HG03025 (cell line): ENCODE data around the gene VSIG2.
"Not testable (repeated sequence)": the region's sequence is repeated elsewhere in the genome, so short reads cannot be mapped to it uniquely, and the experiment has no call there.

Source experiments
- ATAC-seq: cut with Tn5 transposase; IDR thresholded peaks from one replicate; pipeline ENCODE4 v1.9.1; 2021; ENCODE audit warnings: mild to moderate bottlenecking, moderate library complexity; ENCODE audit not compliant: unreplicated experiment, low FRiP score

The VSIG2 gene

GRCh38 chr11:124751741-124752470, at the start of gene VSIG2:
Gene VSIG2 (minus strand): TSS chr11:124752255. CDS start chr11:124752137, 118 bp downstream.
- no peak for ATAC-seq

- ATAC-seq = no peak
Measured at GRCh38 chr11:124801014-124801413, 49.0 kb upstream of the VSIG2 start.

- ATAC-seq = peak; percentile 93
Measured at GRCh38 chr11:124800226-124800929, 48.3 kb upstream of the VSIG2 start, which contains the start of gene MSANTD2. Gene MSANTD2 (minus strand): TSS chr11:124800406. CDS start chr11:124800380, 26 bp downstream.

GRCh38 chr11:124799348-124800225, 47.5 kb upstream of the VSIG2 start:
- peak; percentile 39 for ATAC-seq

GRCh38 chr11:124798991-124799347, 46.9 kb upstream of the VSIG2 start:
- no peak for ATAC-seq

GRCh38 chr11:124796312-124796711, 44.3 kb upstream of the VSIG2 start:
- no peak for ATAC-seq

- no peak for ATAC-seq
Measured at GRCh38 chr11:124793466-124794278, 41.6 kb upstream of the VSIG2 start.

GRCh38 chr11:124791626-124792341, 39.7 kb upstream of the VSIG2 start:
- ATAC-seq = peak; percentile 67

- ATAC-seq = no peak
Measured at GRCh38 chr11:124788521-124788920, 36.5 kb upstream of the VSIG2 start.

GRCh38 chr11:124784051-124784450, 32.0 kb upstream of the VSIG2 start:
- no peak for ATAC-seq

GRCh38 chr11:124783002-124783401, 30.9 kb upstream of the VSIG2 start:
- no peak for ATAC-seq

GRCh38 chr11:124779568-124779967, 27.5 kb upstream of the VSIG2 start:
- ATAC-seq = no peak

GRCh38 chr11:124778281-124778680, 26.2 kb upstream of the VSIG2 start:
- ATAC-seq = no peak

GRCh38 chr11:124776865-124777645, 25.0 kb upstream of the VSIG2 start:
- ATAC-seq = no peak

GRCh38 chr11:124770959-124771358, 18.9 kb upstream of the VSIG2 start:
- not testable (repeated sequence) for ATAC-seq

GRCh38 chr11:124769806-124770774, 18.0 kb upstream of the VSIG2 start:
- ATAC-seq = no peak

GRCh38 chr11:124768914-124769313, 16.9 kb upstream of the VSIG2 start:
- no peak for ATAC-seq

GRCh38 chr11:124766156-124766555, 14.1 kb upstream of the VSIG2 start:
- ATAC-seq = no peak
